Activated CD4-positive, alpha-beta T cell treated with anti-CD3 and anti-CD28 coated beads, Interleukin-2, Interleukin-4, amounts not matched to agents 100 ng/mL and 50 ng/mL, durations not matched to agents 16 hours and 8 hours (primary cell): Measurements from ENCODE around the gene PHTF1.

ENCODE experiments used
- DNase-seq: peaks from one replicate; pipeline ENCODE4 v3.0.0-alpha.2; 2020; ENCODE audit warnings: low spot score

The PHTF1 gene

DNA sequence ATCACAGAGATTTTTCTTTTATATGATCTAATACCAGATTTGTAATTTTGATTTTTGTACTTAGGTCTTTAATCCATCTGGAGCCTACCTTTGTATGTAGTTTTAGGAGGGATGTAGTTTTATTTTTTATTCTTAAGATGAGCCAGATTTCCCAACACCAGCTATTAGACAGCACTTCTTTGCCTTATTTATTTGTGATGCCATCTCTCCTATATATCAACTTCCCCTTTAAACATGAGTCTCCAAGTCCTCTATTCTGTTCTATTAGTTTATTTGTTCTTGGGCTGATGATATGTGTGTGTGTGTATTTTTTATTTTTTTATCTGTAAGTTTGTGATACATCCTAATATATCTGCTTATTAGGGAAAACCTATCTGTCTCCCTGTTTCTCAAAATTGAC lies 94.2 kb downstream of the PHTF1 start:
- no peak for DNase-seq

- no peak for DNase-seq
These were observed 95.9 kb downstream of the PHTF1 start for GRCh38 chr1:113663165-113663951.

DNA sequence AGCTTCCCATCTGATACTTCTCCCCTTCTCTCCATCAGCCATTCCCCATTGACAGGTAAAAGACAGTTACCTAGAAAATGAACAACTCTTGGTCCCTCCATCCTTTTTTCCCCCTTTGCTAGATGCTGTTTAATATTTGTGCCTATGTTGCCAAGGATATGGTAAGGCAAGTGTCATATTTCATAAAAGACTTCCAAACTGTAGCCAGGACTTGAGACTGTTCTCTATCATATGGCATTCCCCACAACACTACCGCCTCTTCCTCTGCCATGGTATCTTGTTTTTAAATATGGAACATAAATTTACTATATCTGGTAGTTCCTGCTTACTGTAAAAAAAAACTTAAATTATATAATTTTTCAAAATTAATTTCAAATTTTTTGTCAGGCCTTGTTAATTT lies 97.2 kb downstream of the PHTF1 start:
- no peak for DNase-seq

DNA sequence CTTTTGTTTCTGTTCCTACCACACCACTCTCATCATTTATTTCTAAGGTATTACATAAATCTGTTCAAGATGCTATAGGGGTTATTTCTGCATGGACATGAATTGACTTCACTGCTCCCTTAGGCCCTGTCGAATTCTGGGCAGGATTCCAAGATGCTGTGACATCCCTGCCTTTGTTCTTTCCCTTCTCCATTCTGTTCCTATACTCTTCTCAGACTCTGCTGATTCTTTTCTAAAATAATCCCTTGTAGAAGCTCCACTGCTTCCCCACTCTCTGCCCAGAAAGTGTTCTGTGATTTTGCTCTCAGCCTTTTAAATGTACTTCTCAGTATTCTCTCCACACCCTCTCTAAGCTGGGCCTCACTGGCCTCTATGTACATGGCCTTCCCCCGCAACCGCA lies 99.2 kb downstream of the PHTF1 start:
- DNase-seq: no peak

DNA sequence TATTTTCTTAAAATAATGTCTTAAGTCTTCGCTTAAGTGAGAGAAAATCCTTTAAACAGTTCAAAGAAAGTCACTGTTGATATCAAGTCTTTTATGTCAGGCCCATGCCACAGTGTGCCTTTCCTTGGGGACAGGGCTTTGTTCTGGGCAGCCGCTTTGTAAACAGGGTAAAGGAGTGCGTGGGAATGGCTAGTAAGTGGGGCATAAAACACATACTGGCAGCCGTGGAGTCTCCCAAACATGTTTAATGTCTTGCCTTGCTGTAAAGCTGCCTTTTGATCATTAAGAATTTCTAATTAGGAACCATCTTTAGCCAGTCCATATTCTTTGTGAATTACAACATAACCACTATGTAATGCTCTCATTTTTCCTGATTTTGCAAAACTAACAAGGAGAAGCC lies 99.7 kb downstream of the PHTF1 start:
- no peak for DNase-seq

DNA sequence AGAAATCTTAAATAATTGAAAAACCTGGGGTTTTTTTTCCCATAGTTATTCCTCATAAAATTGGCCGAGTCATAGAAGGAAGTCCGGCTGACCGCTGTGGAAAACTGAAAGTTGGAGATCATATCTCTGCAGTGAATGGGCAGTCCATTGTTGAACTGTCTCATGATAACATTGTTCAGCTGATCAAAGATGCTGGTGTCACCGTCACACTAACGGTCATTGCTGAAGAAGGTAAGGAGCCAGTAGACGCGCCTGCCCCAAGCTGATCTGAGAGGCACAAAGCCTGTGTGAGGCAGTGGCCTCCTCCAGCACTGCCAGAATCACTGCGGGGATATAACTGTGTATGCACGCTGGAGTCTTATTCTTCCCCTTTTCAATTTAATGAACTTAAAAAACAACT lies 100.3 kb downstream of the PHTF1 start:
- no peak for DNase-seq

GRCh38 chr1:113657556-113658063 lies 101.7 kb downstream of the PHTF1 start:
- DNase-seq: no peak

DNA sequence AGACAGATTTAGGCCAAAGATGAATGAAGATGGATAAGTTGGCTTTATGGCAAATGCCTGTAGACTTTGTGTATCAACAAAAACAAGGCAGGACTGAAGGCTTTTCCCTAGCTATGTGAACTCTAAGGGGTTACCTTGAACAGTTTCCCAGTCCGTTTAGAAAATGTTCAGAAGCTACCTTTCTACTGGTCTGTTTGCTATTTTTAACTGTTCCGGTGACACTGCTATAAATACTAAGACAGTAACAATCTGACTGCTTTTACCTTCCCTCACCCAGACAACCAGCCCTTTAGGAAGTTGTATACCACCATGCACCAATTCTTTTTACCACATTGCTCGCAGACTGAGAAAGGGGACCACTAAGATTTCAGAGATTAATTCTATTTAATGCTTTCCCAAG lies 102.2 kb downstream of the PHTF1 start:
- no peak for DNase-seq

DNA sequence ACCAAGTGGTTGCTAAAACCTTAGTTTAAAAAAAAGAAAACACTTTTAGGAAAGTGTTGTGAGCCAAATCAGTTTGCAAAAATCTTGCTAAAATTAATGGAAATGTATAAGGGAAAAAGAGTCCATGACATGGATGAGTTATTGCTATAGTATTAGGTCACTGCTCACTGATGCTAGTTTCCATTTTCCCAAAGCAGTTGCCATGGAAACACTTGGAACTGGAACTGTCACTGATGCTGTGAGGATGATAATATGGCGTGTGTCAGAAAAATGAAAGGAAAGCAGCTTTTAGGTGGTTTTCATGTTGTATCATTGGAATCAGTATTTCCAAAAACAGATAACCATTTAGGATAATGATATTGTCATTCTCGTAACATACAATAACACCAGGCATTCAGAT lies 104.4 kb downstream of the PHTF1 start:
- no peak for DNase-seq

DNA sequence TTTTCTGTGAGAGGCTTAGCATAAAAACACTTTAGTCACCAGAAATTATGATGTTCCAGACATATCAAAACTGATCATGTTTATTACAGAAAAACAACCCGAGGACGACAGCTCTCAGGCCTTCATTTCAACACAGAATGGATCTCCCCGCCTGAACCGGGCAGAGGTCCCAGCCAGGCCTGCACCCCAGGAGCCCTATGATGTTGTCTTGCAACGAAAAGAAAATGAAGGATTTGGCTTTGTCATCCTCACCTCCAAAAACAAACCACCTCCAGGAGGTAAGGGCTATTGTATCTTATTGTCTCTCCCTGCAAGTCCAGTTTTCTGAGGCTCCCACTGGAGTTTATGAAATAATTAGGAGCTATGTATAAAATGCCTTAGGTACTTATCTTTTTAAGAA lies 105.5 kb downstream of the PHTF1 start:
- no peak for DNase-seq

DNA sequence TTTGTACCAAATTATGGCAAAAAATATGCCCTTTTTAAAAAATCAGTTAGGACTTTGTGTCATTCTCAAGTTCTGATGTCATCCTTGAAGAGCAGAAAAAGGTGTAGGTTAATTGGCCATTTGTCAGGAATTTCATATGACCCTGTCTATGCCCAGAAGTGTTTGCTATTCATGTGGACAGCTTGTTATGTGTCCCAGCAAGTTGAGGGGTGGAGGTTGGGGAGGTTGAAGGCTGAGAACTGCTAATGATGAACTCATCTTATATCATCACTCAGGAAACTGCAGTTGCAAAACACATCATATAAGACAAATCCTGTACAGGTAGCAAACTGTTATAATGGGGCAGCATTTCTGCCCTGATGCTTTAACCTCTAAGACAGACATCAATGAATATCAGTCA lies 106.5 kb downstream of the PHTF1 start:
- no peak for DNase-seq

DNA sequence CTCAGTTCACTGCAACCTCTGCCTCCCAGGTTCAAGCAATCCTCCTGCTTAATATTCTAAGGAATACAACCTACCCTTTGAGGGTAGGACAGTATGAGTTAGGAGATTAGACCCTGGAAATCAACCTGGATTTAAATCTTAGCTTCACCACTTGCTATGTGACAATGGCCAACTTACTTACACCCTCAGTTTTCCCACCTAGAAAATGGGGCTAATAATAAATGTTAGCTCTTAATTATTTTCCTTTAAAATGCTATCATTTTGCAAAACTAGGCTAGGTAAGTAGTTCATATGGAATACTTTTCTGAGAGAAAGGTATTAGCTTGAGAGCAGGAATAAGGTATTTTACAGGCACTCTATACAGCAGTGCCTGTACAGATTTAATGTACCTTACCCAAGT lies 110.8 kb downstream of the PHTF1 start:
- no peak for DNase-seq

DNA sequence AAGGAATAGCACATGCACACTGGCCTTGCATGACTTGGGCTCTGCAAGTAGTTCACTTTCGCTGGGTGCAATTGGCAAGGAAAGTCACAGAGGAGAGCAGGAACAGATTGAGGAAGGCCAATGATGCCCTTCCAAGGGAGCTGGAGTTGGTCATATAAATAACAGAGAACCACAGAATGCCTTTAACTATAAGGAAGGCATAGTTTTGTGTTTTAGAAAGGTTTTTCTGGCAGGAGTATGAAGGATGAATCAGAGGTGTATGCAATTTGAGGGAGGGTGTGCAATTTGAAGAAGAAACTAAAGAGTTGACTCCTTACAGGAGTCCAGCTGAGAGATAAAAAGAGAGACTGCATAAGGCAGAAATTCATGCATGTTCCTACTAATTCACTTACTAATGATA lies 112.1 kb downstream of the PHTF1 start:
- DNase-seq: no peak
